HG03196 (cell line): Measurements from ENCODE around the gene MUC13.

ENCODE experiments used
- ATAC-seq: cut with Tn5 transposase; IDR thresholded peaks from one replicate; pipeline ENCODE4 v1.9.1; 2021; ENCODE audit not compliant: unreplicated experiment

Gene MUC13

GRCh38 chr3:124904835-124905492, 29.6 kb downstream of the MUC13 start:
- no peak for ATAC-seq

GRCh38 chr3:124903896-124904834, 30.4 kb downstream of the MUC13 start:
- no peak for ATAC-seq

- no peak for ATAC-seq
Measured at GRCh38 chr3:124896824-124897526, 37.6 kb downstream of the MUC13 start.

- ATAC-seq: no peak
Measured at GRCh38 chr3:124895756-124896155, 38.8 kb downstream of the MUC13 start.

GRCh38 chr3:124893526-124893925, 41.0 kb downstream of the MUC13 start:
- ATAC-seq: no peak

- no peak for ATAC-seq
Measured at GRCh38 chr3:124890573-124891190, 43.9 kb downstream of the MUC13 start.

- ATAC-seq: no peak
Measured at GRCh38 chr3:124888482-124889441, 45.8 kb downstream of the MUC13 start.

- no peak for ATAC-seq
Measured at GRCh38 chr3:124887932-124888298, 46.6 kb downstream of the MUC13 start.

GRCh38 chr3:124887177-124887931, 47.2 kb downstream of the MUC13 start, which contains the start of gene ITGB5:
Gene ITGB5, minus strand, starts transcription at chr3:124887365. Its CDS starts 365 bp downstream, at chr3:124887000.
- ATAC-seq: peak; percentile 46

GRCh38 chr3:124886168-124887056, 48.1 kb downstream of the MUC13 start:
- ATAC-seq: peak; percentile 28

- ATAC-seq: no peak
Measured at GRCh38 chr3:124885466-124886167, 48.9 kb downstream of the MUC13 start.

- no peak for ATAC-seq
Measured at GRCh38 chr3:124884474-124885101, 50.0 kb downstream of the MUC13 start.

- no peak for ATAC-seq
Measured at GRCh38 chr3:124883766-124884473, 50.6 kb downstream of the MUC13 start.

- no peak for ATAC-seq
Measured at GRCh38 chr3:124882816-124883747, 51.5 kb downstream of the MUC13 start.

GRCh38 chr3:124881976-124882697, 52.4 kb downstream of the MUC13 start:
- no peak for ATAC-seq
